Renal pelvis (tissue), 4 donors: ENCODE results near the gene SIRT2. TPM values are rescaled to one million over a fixed set of nuclear protein-coding genes. Genes with fewer than 3 reads are reported as not detected.

Experiments used
- DNase-seq: peaks from one replicate; pipeline ENCODE4 v3.0.0-alpha.2; 2013
- polyA plus RNA-seq, 3 donors: library from polyadenylated mRNA; unstranded; fragments of 120-200 nt; gene quantifications; one replicate each; pipeline ENCODE4 v1.2.1, GENCODE V29; 2013; ENCODE audit not compliant: insufficient read length in 3 of 3

SIRT2 gene
- polyA plus RNA-seq, 3 donors: 43.7 to 53.7 (median 51.2) TPM

GRCh38 chr19:38848299-38849146 lies 50.9 kb downstream of the SIRT2 start:
- no peak for DNase-seq

- no peak for DNase-seq
Measured at GRCh38 chr19:38846097-38846496, 53.3 kb downstream of the SIRT2 start.

GRCh38 chr19:38845374-38846024 lies 53.9 kb downstream of the SIRT2 start:
- DNase-seq: no peak

GRCh38 chr19:38844093-38844686 lies 55.2 kb downstream of the SIRT2 start:
- no peak for DNase-seq

- no peak for DNase-seq
Measured at GRCh38 chr19:38843175-38843758, 56.2 kb downstream of the SIRT2 start.

GRCh38 chr19:38842439-38843174 lies 56.8 kb downstream of the SIRT2 start:
- no peak for DNase-seq

GRCh38 chr19:38841787-38842438 lies 57.5 kb downstream of the SIRT2 start:
- no peak for DNase-seq

- no peak for DNase-seq
Measured at GRCh38 chr19:38841180-38841766, 58.1 kb downstream of the SIRT2 start.

GRCh38 chr19:38840583-38840968 lies 58.8 kb downstream of the SIRT2 start:
- DNase-seq: no peak

- DNase-seq: no peak
Measured at GRCh38 chr19:38839816-38840582, 59.4 kb downstream of the SIRT2 start.

GRCh38 chr19:38838986-38839761 lies 60.2 kb downstream of the SIRT2 start:
- no peak for DNase-seq

- no peak for DNase-seq
Measured at GRCh38 chr19:38838208-38838985, 61.0 kb downstream of the SIRT2 start.

- no peak for DNase-seq
Measured at GRCh38 chr19:38837656-38838121, 61.7 kb downstream of the SIRT2 start.

- DNase-seq: no peak
Measured at GRCh38 chr19:38836983-38837626, 62.3 kb downstream of the SIRT2 start.

- no peak for DNase-seq
Measured at GRCh38 chr19:38836159-38836982, 63.0 kb downstream of the SIRT2 start.

GRCh38 chr19:38834590-38834989 lies 64.8 kb downstream of the SIRT2 start:
- no peak for DNase-seq

- DNase-seq: no peak
Measured at GRCh38 chr19:38834104-38834490, 65.3 kb downstream of the SIRT2 start.
